SK-N-SH treated with all-trans-retinoic acid at 6 μM for 48 hours (cell line): ENCODE results near the gene TMEM167A.

Source experiments
- ATAC-seq: fragments of 200-7000 bp; cut with Tn5 transposase; 3 replicates; pipeline ENCODE4 v1.9.1; 2020; ENCODE audit warnings: mild to moderate bottlenecking, moderate library complexity
- ARNTL ChIP-seq: fragments of 450-650 bp; formaldehyde crosslinking; IDR thresholded peaks from 2 replicates; pipeline ENCODE4 v1.5.0; 2020; ENCODE audit warnings: low read depth, mild to moderate bottlenecking, moderate library complexity, borderline replicate concordance
- BACH2 ChIP-seq: fragments of 250-450 bp; sonication (Bioruptor Pico); IDR thresholded peaks from 2 replicates; pipeline ENCODE4 v1.9.0; 2021; ENCODE audit warnings: mild to moderate bottlenecking, borderline replicate concordance
- CSDC2 ChIP-seq: fragments of 250-450 bp; sonication (Bioruptor Pico); IDR thresholded peaks from 2 replicates; pipeline ENCODE4 v1.5.0; 2020; ENCODE audit warnings: mild to moderate bottlenecking, moderate library complexity
- ESRRG ChIP-seq: fragments of 250-450 bp; sonication (Bioruptor Pico); IDR thresholded peaks from 2 replicates; pipeline ENCODE4 v1.6.1; 2021; ENCODE audit warnings: mild to moderate bottlenecking
- GLIS3 ChIP-seq: fragments of 250-450 bp; sonication (Bioruptor Pico); IDR thresholded peaks from 2 replicates; pipeline ENCODE4 v1.5.0; 2020; ENCODE audit warnings: mild to moderate bottlenecking, moderate library complexity
- ISL1 ChIP-seq: fragments of 250-450 bp; sonication (Bioruptor Pico); IDR thresholded peaks from 2 replicates; pipeline ENCODE4 v2.1.2; 2022; ENCODE audit warnings: mild to moderate bottlenecking, moderate library complexity
- OSR1 ChIP-seq: fragments of 250-450 bp; sonication (Bioruptor Pico); IDR thresholded peaks from 2 replicates; pipeline ENCODE4 v1.8.0; 2022; ENCODE audit warnings: moderate library complexity, mild to moderate bottlenecking, inconsistent platforms
- PPARA ChIP-seq: fragments of 250-450 bp; sonication (Bioruptor Pico); IDR thresholded peaks from 2 replicates; pipeline ENCODE4 v1.5.0; 2020; ENCODE audit warnings: mild to moderate bottlenecking, borderline replicate concordance
- RARB ChIP-seq: fragments of 250-450 bp; sonication (Bioruptor Pico); IDR thresholded peaks from 2 replicates; pipeline ENCODE4 v1.8.0; 2021; ENCODE audit warnings: mild to moderate bottlenecking, moderate library complexity
- SNAI2 ChIP-seq: fragments of 250-450 bp; sonication (Bioruptor Pico); IDR thresholded peaks from 2 replicates; pipeline ENCODE4 v1.5.0; 2020; ENCODE audit warnings: mild to moderate bottlenecking, moderate library complexity
- TCF4 ChIP-seq: fragments of 250-450 bp; sonication (Bioruptor Pico); IDR thresholded peaks from 2 replicates; pipeline ENCODE4 v1.8.0; 2021; ENCODE audit warnings: mild to moderate bottlenecking, moderate library complexity, borderline replicate concordance
- TOX ChIP-seq: fragments of 250-450 bp; sonication (Bioruptor Pico); IDR thresholded peaks from 2 replicates; pipeline ENCODE4 v1.8.0; 2021; ENCODE audit warnings: mild to moderate bottlenecking, moderate library complexity, borderline replicate concordance
- ZC3H10 ChIP-seq: fragments of 250-450 bp; sonication (Bioruptor Pico); IDR thresholded peaks from 2 replicates; pipeline ENCODE4 v1.5.1; 2021; ENCODE audit warnings: mild to moderate bottlenecking, moderate library complexity
- ZFP3 ChIP-seq: fragments of 250-450 bp; sonication (Bioruptor Pico); IDR thresholded peaks from 2 replicates; pipeline ENCODE4 v1.5.0; 2020; ENCODE audit warnings: mild to moderate bottlenecking, moderate library complexity
- ZFP30 ChIP-seq: fragments of 450-650 bp; formaldehyde crosslinking; IDR thresholded peaks from 2 replicates; pipeline ENCODE4 v1.5.0; 2022; ENCODE audit warnings: mild to moderate bottlenecking, moderate library complexity
- ZNF565 ChIP-seq: fragments of 450-650 bp; formaldehyde crosslinking; conservative IDR thresholded peaks from 2 replicates; pipeline ENCODE4 v1.5.0; 2020; ENCODE audit warnings: low read depth, mild to moderate bottlenecking, moderate library complexity
- ZNF70 ChIP-seq: fragments of 450-650 bp; formaldehyde crosslinking; IDR thresholded peaks from 2 replicates; pipeline ENCODE4 v1.5.0; 2020; ENCODE audit warnings: mild to moderate bottlenecking, moderate library complexity
- ZNF8 ChIP-seq: fragments of 450-650 bp; formaldehyde crosslinking; IDR thresholded peaks from 2 replicates; pipeline ENCODE4 v1.5.0; 2020; ENCODE audit warnings: mild to moderate bottlenecking, moderate library complexity
- TF ChIP-seq, protein P1 (sequence below): fragments of 250-450 bp; sonication (Bioruptor Pico); IDR thresholded peaks from 2 replicates; pipeline ENCODE4 v1.5.1; 2020; ENCODE audit warnings: low read depth, mild to moderate bottlenecking, moderate library complexity
- TF ChIP-seq, protein P2 (sequence below): fragments of 250-450 bp; sonication (Bioruptor Pico); IDR thresholded peaks from 2 replicates; pipeline ENCODE4 v1.8.0; 2021; ENCODE audit warnings: low read depth, mild to moderate bottlenecking, moderate library complexity, borderline replicate concordance
- TF ChIP-seq, protein P3 (sequence below): fragments of 250-450 bp; sonication (Bioruptor Pico); IDR thresholded peaks from 2 replicates; pipeline ENCODE4 v1.5.0; 2020; ENCODE audit warnings: mild to moderate bottlenecking, moderate library complexity
- TF ChIP-seq, protein P4 (sequence below): fragments of 250-450 bp; sonication (Bioruptor Pico); IDR thresholded peaks from 2 replicates; pipeline ENCODE4 v1.8.0; 2020; ENCODE audit warnings: mild to moderate bottlenecking, moderate library complexity, borderline replicate concordance
- TF ChIP-seq, protein P5 (sequence below): fragments of 250-450 bp; sonication (Bioruptor Pico); IDR thresholded peaks from 2 replicates; pipeline ENCODE4 v1.5.1; 2021; ENCODE audit warnings: mild to moderate bottlenecking, moderate library complexity

TMEM167A gene

DNA sequence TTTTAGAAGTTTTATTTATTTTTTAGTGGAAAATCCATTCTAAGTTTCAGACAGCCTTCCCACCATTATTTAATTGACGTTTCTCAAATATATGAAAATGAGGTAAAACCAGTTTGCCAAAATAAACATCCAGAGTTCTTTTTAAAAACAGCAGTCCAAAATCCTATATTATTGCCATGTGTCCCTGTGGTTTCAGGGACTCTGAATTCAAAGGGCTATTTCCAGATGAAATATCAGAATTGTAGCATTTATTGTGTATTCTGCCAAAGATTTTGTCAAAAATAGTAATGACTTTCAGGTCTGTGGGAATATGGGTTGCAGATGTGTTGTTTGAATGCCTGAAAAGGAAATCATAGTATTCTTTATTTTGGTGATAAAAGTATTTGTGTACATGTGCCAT is 41.8 kb upstream of the TMEM167A start:
- TF ChIP-seq, protein P1, sequence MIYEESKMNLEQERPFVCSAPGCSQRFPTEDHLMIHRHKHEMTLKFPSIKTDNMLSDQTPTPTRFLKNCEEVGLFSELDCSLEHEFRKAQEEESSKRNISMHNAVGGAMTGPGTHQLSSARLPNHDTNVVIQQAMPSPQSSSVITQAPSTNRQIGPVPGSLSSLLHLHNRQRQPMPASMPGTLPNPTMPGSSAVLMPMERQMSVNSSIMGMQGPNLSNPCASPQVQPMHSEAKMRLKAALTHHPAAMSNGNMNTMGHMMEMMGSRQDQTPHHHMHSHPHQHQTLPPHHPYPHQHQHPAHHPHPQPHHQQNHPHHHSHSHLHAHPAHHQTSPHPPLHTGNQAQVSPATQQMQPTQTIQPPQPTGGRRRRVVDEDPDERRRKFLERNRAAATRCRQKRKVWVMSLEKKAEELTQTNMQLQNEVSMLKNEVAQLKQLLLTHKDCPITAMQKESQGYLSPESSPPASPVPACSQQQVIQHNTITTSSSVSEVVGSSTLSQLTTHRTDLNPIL (CRISPR knock-in tag), result no peak
- TF ChIP-seq GLIS3 (CRISPR knock-in tag) (no peak), BACH2 (CRISPR knock-in tag) (no peak), ZNF70 (CRISPR knock-in tag) (no peak), OSR1 (CRISPR knock-in tag) (no peak), RARB (CRISPR knock-in tag) (no peak), TCF4 (no peak), ZNF565 (CRISPR knock-in tag) (no peak), ZC3H10 (CRISPR knock-in tag) (no peak), ZNF8 (CRISPR knock-in tag) (no peak), ZFP30 (no peak), ARNTL (CRISPR knock-in tag) (no peak), CSDC2 (CRISPR knock-in tag) (no peak), ESRRG (CRISPR knock-in tag) (no peak), ISL1 (CRISPR knock-in tag) (no peak), SNAI2 (CRISPR knock-in tag) (no peak), PPARA (CRISPR knock-in tag) (no peak)
- TF ChIP-seq, protein P2, sequence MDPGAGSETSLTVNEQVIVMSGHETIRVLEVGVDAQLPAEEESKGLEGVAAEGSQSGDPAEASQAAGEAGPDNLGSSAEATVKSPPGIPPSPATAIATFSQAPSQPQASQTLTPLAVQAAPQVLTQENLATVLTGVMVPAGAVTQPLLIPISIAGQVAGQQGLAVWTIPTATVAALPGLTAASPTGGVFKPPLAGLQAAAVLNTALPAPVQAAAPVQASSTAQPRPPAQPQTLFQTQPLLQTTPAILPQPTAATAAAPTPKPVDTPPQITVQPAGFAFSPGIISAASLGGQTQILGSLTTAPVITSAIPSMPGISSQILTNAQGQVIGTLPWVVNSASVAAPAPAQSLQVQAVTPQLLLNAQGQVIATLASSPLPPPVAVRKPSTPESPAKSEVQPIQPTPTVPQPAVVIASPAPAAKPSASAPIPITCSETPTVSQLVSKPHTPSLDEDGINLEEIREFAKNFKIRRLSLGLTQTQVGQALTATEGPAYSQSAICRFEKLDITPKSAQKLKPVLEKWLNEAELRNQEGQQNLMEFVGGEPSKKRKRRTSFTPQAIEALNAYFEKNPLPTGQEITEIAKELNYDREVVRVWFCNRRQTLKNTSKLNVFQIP, result no peak
- TF ChIP-seq, protein P3, sequence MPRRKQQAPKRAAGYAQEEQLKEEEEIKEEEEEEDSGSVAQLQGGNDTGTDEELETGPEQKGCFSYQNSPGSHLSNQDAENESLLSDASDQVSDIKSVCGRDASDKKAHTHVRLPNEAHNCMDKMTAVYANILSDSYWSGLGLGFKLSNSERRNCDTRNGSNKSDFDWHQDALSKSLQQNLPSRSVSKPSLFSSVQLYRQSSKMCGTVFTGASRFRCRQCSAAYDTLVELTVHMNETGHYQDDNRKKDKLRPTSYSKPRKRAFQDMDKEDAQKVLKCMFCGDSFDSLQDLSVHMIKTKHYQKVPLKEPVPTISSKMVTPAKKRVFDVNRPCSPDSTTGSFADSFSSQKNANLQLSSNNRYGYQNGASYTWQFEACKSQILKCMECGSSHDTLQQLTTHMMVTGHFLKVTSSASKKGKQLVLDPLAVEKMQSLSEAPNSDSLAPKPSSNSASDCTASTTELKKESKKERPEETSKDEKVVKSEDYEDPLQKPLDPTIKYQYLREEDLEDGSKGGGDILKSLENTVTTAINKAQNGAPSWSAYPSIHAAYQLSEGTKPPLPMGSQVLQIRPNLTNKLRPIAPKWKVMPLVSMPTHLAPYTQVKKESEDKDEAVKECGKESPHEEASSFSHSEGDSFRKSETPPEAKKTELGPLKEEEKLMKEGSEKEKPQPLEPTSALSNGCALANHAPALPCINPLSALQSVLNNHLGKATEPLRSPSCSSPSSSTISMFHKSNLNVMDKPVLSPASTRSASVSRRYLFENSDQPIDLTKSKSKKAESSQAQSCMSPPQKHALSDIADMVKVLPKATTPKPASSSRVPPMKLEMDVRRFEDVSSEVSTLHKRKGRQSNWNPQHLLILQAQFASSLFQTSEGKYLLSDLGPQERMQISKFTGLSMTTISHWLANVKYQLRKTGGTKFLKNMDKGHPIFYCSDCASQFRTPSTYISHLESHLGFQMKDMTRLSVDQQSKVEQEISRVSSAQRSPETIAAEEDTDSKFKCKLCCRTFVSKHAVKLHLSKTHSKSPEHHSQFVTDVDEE (CRISPR knock-in tag), result no peak
- TF ChIP-seq, protein P4, sequence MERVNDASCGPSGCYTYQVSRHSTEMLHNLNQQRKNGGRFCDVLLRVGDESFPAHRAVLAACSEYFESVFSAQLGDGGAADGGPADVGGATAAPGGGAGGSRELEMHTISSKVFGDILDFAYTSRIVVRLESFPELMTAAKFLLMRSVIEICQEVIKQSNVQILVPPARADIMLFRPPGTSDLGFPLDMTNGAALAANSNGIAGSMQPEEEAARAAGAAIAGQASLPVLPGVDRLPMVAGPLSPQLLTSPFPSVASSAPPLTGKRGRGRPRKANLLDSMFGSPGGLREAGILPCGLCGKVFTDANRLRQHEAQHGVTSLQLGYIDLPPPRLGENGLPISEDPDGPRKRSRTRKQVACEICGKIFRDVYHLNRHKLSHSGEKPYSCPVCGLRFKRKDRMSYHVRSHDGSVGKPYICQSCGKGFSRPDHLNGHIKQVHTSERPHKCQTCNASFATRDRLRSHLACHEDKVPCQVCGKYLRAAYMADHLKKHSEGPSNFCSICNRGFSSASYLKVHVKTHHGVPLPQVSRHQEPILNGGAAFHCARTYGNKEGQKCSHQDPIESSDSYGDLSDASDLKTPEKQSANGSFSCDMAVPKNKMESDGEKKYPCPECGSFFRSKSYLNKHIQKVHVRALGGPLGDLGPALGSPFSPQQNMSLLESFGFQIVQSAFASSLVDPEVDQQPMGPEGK, result no peak
- no peak for ATAC-seq

DNA sequence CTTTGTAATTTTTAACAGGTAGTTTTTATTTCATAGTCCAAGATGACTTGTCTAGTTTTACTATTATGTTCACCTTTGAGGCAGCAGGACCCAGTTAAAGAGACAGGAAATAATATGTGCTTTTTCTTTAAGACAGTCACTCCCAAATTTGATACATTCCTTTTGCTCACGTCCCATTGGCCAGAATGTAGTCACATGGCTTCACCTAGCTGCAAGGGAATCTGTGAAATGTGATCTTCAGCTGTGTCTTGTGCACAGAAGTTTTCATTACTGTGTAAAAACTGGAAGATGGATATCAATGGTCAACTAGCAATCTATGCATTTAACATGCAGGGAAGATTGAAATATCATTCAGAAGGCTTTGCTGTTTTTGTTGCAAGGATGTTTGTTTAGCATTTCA is 41.3 kb upstream of the TMEM167A start:
- TF ChIP-seq, protein P5, sequence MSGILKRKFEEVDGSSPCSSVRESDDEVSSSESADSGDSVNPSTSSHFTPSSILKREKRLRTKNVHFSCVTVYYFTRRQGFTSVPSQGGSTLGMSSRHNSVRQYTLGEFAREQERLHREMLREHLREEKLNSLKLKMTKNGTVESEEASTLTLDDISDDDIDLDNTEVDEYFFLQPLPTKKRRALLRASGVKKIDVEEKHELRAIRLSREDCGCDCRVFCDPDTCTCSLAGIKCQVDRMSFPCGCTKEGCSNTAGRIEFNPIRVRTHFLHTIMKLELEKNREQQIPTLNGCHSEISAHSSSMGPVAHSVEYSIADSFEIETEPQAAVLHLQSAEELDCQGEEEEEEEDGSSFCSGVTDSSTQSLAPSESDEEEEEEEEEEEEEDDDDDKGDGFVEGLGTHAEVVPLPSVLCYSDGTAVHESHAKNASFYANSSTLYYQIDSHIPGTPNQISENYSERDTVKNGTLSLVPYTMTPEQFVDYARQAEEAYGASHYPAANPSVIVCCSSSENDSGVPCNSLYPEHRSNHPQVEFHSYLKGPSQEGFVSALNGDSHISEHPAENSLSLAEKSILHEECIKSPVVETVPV (CRISPR knock-in tag), result no peak
- no peak for TF ChIP-seq ISL1 (CRISPR knock-in tag)
- no peak for TF ChIP-seq ZNF70 (CRISPR knock-in tag)
- no peak for TF ChIP-seq ZC3H10 (CRISPR knock-in tag)
- TF ChIP-seq TOX, result no peak
- TF ChIP-seq TCF4, result no peak
- no peak for TF ChIP-seq ZNF8 (CRISPR knock-in tag)
- TF ChIP-seq, protein P4, result no peak
- no peak for TF ChIP-seq ZFP30
- TF ChIP-seq ARNTL (CRISPR knock-in tag), result no peak
- TF ChIP-seq GLIS3 (CRISPR knock-in tag), result no peak
- no peak for TF ChIP-seq ZNF565 (CRISPR knock-in tag)
- TF ChIP-seq OSR1 (CRISPR knock-in tag), result no peak
- TF ChIP-seq CSDC2 (CRISPR knock-in tag), result no peak
- TF ChIP-seq, protein P3 (CRISPR knock-in tag), result no peak
- TF ChIP-seq, protein P1 (CRISPR knock-in tag), result no peak
- TF ChIP-seq ESRRG (CRISPR knock-in tag), result no peak
- TF ChIP-seq ZFP3 (CRISPR knock-in tag), result no peak
- TF ChIP-seq SNAI2 (CRISPR knock-in tag), result no peak
- no peak for TF ChIP-seq PPARA (CRISPR knock-in tag)
- ATAC-seq, result no peak
